Stimulated activated CD4-positive, alpha-beta T cell treated with anti-CD3 and anti-CD28 coated beads, Interleukin-12 subunit alpha, Interleukin-12 subunit beta, amount 100 ng/mL, for 48 hours (primary cell): ENCODE results near the gene IQCE.
"Not testable (repeated sequence)": the region's sequence is repeated elsewhere in the genome, so short reads cannot be mapped to it uniquely, and the experiment has no call there.

Source experiments
- DNase-seq, 3 donors: peaks; one replicate each; pipeline ENCODE4 v3.0.0-alpha.2; 2020; ENCODE audit warnings: low read depth in 2 of 3, low spot score in 1 of 3

IQCE gene

DNA sequence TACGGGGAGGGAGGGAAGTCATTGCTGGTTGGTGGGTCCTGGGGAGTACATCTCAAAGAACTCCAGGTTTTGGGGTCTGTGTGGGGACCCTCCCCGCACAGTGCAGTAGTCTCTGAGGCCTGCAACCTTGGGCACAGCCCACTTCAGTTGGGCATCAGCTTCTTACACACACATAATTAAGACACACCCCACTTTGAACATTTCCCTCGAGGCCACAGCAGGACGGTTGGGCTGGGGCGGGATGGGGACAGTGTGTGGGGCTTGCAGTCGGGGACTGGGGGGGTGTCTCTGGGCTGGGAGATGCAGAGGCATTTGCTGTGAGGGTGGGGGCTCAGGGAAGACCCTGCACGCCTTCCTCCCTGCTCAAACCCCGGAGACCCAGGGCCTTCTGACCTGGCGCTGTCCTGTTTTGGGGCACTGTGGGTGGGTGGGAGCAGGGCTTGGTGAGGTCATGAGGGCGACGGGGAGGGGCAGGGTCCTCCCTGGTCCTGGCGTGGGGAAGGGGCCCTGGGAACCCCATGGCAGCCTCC, 38.0 kb upstream of the IQCE start:
- no peak for DNase-seq

DNA sequence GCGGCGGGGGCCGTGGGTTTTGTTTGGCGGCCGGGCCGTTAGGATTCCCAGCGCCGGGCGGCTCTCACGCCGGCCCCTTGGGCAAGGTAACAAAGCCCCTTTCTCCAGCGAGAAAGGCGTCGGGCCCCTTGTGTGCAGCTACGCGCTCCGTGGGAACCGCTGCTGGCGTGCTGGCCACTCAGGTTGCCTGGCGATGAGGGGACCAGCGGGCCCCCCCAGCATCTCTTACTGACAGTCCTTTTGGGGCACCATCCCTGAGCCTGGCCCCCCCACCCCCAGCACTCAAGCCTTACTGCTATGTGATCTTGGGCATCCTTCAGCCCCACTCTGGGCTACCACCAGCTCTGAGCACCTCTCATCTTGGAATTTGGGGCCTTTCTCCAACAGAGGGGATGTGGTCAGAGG, 37.4 kb upstream of the IQCE start:
- DNase-seq: no peak

DNA sequence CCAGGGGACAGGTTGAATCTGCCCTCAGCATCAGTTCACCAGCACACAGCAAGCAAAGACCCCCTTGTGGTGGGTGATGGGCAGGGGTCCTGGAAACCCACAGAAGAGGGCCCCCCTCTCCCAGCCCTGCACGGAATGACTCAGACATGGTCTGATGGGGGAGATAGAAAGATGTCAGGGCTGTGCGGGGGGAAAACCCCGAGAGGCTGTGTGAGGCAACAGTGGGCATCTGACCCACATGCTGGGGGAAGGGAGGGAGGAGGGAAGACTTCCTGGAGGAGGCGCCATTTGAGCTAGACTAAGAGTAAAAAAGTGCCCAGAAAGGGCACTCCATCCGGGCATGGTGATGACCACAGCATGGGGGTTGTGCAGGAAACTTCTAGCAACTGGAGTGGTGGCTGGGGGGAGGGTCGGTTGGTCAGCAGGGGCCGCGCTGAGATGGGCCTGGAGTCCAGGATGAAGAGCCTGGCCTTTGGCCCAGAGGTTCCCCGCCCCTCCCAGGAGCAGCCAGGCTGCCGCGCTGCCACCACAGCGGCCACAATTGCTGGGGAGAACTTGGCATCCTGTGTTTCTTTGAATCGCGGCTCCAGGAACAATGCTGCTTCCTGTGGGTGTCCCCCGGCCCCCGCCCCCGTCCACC, 36.7 kb upstream of the IQCE start:
- peak in 2 of 3 donors; percentile 52 to 62 for DNase-seq

DNA sequence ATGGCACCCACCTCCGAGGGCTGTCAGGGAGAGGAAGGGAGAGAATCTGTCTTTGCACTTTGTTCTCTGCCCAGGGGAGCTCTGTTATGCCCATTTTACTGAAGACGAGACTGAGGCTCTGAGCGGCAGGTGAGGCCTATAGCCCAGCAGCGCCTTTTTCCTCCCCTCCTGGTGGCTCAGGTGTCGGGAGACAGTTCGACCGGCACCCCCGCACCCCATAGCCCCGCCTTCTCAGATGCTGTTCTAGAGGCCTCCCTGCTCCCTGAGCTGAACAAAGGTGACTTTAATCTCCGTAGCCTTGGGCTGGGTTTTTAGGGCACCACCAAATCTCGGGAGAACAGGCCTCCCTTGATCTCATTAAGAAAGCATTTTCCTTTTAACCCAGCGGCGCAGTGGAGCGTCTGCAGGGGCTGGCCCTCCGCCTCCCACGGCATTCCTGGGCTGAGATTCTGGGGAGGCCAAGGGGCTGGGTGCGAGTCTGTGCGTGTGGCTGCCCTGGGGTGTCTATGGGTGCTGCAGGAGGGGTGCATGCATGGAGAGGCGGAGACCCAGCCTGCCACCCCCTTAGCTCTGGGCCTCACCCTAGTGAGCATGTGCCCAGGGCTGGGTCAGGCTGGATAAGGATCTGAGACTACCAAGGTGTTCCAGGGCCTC, 35.9 kb upstream of the IQCE start:
- DNase-seq: no peak

DNA sequence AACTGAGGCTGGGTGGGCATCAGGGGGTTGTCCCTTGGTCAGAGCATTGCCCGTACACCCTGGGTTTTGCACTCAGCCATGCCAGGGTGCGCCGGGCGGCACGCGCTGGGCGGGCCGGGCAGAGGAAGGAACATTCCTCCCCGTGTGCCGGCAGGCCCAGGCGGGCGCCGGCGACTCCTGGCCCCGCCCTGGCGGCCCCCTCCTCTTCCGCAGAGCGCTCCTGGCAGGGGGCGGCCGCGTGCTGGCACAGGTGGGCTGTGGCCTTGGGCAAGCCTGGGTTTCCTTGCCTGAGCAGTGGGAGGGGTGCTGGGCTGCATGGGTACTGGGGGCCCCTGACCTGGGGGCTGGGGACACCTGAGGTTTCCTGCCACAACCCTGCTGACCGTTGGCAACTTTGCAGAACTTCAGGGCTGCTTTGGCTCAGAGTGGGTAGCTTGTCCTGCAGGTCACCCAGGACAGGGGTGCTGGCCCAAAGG, 35.3 kb upstream of the IQCE start:
- DNase-seq: no peak

DNA sequence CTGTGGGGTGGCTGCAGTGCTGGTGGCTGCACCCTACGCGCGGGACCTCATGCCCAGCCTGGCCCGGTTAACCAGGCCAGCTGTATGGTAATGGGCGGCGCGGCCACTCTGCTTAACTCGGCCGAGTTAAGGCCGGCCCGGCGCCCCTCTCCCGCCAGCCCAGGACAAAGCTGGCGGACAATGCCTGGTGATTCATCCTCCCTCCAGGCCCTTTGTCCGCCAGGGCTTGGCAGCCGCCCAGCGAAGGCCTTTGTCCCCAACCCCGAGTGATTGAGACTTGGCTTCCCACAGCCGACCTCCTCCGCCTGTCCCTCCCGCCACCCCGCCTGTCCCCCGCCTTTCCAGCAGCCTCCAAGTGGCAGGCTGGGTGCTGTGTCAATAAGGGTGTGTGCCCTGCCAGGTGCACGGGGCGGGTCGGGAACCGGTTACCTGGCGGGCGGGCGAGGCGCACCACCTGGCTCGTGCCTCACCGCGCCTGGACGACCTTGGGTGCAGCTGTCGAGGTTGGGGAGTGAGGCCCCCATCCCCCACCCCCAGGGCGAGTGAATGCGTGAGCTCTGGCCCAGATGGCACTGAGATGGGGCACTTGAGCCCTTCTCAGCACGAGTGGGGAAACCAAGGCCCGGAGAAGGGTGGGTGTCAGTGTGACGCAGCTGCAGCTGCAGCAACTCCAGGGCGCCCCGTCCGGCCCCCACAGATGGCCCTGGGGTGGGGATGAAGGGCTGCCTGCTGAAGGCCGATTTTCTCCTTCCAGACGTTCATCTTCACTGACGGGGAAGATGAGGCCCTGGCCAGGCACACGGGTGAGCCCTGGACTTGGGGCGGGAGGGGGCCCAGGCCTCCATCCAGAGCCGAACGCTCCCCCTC, 34.6 kb upstream of the IQCE start:
- DNase-seq: no peak

DNA sequence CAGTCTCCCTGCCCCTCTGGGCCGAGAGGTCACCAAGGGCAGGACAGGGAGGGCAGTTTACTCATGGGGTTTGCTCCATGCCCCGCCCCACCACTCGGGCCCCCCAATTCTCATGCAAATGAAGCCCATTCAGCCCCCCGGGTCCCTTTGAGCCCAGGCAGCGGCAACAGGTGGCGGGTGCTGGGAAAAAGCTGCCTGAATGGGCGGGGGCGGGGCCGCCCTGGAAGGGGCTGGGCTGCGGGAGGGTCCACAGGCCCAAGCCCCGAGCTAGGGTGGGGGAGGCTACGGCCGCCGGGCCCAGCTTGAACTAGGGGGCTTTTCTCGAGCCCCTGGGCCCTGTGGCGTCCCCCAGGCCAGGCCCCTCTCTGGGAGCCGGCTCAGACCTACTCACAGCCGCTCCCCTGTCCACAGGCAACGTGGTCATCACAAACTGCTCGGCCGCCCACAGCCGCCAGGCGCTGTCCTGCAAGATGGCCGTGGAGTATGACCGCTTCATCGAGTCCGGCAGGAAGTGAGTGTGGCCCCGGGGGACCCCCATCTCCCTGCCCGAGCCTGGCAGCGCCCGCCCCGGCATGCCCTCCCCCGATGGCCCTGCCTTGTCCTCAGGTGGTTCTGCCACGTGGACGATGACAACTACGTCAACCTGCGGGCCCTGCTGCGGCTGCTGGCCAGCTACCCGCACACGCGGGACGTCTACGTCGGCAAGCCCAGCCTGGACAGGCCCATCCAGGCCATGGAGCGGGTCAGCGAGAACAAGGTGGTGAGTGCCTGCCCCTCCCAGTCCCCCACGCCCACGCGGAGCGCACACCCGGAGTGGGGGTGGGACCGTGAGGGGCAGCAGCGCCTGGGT, 33.7 kb upstream of the IQCE start:
- no peak for DNase-seq

DNA sequence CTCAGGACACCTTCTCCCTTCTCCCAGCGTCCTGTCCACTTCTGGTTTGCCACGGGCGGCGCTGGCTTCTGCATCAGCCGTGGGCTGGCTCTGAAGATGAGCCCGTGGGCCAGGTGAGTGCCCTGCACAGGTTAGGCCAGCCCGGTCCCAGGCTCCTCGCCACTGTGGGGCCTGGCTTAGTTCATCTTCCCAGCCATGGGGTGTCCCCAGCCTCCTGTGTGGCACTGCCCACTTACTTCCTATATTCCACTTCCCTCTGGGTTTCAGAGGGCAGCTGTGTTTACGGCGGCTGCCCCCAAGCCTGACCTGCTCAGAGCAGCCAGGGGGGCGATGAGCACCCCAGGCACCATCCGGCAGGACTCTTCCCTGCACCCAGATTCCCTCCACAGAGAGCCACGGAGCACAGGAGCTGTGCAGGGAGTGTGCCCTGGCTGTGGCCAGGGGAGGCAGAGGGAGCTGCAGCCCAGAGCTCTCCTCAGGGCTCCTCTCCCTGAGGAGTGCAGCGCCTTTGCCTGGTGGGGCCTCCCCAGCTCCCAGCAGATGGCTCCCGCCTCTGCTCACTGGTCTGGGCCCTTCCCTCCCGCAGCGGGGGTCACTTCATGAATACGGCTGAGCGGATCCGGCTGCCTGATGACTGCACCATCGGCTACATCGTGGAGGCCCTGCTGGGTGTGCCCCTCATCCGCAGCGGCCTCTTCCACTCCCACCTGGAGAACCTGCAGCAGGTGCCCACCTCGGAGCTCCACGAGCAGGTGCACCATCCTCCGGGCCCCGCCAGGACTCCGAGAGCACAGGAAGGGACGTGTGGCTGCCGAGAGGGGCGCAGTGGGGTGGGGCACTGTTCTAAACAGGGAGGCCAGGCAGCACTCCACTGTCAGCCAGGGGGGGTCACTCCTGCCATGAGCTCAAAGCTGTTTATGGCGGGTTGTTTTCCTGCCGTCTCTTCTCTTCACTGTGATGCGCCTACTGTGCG, 32.8 kb upstream of the IQCE start:
- no peak for DNase-seq

DNA sequence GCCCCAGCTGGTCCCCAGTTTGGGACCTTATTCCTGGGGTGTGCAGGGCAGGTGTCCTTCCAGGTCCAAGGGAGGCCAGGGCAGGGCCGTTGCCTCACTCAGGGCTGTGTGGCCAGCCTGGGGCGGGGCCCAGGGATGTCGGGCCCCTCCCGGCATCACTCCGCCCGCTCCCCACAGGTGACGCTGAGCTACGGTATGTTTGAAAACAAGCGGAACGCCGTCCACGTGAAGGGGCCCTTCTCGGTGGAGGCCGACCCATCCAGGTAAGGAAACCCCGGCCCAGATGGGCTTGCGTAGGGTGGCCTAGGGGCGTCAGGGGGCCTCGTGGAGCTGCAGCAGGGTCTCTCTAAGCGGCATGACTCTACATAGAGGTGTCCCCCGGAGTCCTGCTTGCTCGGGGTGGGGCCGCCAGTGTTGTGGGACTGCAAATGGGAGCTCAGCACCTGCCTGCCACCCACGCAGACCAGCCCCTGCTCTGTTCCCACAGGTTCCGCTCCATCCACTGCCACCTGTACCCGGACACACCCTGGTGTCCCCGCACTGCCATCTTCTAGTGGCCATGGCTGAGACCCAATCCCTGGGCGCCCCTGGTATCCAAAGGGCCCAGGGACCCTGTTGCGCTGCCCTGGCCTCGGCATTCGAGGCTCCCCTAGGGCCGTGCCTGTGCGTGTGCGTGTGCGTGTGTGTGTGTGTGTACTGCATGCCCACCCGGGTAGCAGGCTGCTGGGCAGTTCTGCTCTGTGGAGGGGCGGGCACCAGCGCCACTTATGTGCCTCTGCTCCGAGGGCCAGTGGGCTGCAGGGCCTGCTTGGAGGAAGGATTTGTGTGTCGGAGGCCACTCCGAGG, 31.9 kb upstream of the IQCE start:
- no peak for DNase-seq

DNA sequence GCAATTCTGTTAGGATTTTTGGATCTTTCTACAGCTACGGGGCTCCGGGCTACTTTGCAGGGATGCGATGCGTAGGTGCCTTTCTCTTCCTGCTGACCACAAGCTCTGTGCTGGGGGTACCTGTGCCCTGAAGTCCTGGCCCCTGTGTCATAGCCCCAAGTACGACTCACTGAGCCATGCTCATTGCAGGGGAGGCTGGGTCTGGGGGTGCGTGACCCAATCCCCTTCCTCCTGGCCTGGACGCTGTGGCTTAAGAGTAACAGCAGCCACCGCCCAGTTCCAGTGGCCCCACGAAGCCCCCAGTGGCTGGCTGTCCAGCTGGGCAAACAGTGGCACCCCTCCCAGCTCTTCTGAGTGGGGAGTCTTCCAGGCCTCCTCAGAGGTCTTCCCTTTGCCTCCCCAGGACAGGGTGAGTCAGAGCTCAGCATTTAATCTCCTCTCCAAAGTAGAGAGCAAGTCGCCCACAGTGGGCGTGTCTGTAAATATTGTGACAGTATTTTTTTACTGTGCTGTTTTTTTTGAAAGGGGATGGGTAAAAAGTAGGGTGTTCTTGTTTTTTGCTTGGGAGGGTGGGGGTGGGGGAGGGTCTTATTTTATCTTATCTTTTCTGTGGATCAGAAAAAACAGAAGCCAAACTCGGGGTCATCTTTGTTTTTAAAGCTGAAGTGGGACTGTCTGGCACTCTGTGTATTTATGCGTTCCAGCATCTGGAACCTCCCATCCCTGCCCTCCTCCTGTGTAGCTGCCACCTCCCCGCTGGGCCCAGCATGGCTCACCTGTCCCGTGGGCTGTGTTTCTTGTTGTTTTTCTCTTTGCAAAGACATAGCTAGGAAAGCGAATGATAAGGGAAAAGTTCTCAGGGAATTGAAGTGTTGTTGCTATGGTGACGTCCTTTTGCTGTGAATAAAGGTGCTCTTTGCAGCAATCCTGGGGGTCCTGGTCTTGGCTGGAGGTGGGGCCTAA, 31.0 kb upstream of the IQCE start:
- no peak for DNase-seq

DNA sequence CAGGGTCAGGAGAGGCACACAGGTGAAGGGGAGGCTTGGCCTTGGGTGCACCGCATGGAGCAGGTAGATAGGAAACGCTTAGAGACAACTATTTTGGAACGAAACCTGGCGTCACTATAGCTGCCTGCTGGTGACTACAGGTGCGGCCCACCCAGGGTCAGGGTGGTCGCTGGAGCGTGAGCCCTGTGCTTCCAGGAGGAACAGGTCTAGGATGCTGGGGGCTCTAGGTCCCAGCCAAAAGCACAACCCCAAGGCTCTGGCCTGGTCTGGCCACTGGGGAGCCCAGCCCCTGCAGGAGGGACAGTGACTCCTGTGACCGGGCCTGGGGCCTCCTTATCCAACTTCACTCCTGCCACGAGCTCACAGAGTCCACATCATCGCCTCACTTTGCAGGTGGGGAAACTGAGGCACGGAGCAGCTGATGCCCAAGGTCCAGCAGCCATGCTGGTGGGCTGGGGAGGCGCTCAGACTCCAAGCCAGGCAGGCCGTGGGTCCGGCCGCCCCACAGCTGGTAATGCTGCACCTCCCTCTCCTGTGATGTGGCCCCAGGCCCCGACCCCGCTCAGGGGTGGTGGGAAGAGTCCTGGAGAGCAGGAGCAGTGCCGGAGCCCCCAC, 30.2 kb upstream of the IQCE start:
- no peak for DNase-seq

DNA sequence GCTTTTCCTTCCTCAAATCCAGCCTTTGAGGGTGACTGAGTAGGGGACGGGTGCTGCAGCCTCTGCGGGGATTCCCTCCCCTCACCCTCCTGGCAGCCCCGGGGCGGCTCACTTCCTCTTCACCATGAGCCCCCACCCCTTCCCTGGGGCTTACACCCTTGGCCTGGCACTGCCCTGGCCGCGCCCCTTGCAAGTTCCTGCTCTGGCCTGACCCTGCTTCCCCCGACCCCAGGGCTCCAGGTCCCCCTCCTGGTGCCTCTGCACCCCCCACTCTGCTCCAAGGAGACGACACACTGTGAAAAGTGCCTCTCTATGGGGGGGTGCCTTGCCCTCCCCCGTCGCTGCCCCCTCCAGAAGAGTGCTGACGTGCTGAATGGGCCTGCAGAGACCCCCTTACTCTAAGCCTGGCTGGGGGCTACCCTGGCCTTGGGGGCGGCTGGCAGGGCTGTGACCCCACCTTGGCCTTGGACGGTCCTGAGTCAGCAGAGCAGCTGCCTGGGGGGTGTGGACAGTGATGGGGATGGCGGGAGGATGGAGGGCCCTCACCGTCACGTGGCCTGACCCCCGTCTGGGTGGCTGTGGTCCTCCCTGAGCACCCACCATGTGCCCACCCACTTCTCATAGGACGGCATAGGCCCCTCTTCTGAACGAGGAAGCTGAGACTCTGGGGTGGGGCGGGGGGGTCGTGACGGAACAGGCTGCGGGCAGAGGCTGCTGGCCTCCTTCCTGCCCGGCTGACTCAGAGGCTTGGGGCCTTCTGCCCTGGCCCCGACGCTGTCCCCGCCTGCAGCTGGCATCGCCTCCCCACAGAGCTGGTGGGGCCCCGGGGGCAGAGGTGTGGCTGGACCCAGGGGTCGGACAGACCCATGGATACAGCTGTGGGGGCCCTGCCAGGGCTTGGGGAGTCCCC, 29.4 kb upstream of the IQCE start:
- DNase-seq: no peak

DNA sequence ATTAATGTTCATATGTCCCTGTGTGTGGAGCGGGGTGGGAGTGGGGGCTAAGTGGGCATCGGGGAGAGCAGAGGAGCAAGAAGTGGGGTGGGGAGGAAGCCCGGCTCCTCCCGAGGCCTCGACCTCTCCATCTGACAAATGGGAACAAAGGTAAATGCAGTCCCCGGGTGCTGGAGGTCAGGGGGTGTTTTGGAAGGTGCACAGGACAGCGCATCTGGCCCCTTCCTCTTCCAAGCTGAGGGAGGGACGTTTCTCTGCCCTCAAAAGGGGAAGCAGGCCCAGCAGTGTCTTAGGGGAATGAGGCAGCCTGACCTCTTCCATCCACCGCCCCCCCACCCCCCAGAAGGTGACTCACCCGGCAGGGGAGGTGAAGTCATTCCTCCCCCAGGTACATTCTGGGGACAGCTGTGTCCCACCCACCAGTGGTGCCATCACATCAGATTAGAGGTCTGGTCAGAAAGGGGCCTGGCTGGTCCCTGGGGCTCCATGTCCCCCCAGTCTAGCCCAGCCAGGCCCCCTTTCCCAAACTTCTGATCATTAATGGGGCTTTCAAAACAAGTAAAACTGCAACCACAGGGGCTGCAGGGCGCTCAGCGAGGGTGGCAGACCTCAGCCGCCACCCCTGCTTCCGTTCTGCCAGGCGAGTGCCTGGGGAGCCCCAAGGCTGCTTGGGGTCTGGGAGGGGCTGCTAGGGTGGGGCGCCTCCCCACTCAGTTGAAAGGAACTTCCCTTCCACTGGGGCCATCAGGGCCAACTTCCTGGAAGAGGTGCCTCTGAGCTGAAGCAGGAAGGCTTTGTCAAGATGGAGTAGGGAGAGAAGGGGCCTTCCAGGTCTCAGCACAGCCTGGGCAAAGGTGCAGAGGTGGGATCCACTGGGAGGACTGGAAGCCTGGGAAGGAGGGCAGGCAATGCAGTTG, 28.4 kb upstream of the IQCE start:
- DNase-seq: peak in 2 of 3 donors; percentile 49 to 54

DNA sequence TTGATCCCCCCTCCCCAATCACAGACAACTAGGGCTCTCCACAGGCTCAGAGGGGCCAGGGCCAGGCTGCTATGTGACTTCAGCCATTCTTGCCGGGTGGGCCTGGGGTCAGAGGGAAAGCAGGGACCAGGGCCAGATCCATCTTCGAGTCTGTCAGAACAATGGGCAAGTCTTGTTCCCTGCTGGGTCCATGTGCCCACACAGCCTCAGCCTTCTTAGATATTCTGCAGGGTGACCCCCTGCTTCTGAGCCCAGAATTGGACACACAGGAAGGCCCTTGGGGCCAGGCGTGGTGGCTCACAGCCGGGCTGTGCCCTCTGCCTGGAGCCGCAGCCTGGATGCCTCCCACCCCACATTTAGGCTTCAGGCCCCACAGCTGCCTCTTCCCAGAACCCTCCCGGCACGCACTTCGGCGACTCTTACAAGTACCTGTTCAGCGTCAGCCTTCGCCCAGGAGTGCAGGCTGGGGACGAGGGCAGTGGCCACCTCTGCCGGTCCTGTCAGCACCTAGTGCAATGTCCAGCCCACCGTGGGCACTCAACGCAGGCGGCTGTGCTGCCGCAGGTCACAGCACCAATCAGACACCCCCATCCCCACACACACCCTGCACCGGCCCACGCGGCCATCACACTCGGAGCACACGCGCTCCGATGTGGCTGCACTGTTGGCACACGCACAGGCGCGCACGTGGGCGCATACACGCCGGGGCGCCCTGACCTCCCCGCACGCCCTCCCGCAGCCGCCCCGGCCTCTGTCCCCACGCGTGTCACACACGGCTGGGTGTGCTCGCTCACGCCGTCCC, 27.6 kb upstream of the IQCE start:
- not testable (repeated sequence) for DNase-seq
